GM06990 (cell line): ENCODE data around the gene UBE2G1.

Experiments used
- DNase-seq: peaks from one replicate; pipeline ENCODE4 v3.0.0-alpha.2; 2011; ENCODE audit not compliant: insufficient read length; ENCODE audit errors: extremely low read depth
- H3K27me3 ChIP-seq: replicated peaks from 2 replicates; pipeline ENCODE4 v1.6.0; 2011; ENCODE audit warnings: low read length; ENCODE audit not compliant: control insufficient read depth, insufficient read depth
- H3K36me3 ChIP-seq: 2 replicates; pipeline ENCODE4 v1.5.1; 2011; ENCODE audit warnings: low read length; ENCODE audit not compliant: control insufficient read depth, insufficient read depth
- H3K4me3 ChIP-seq: replicated peaks from 2 replicates; pipeline ENCODE4 v1.5.1; 2011; ENCODE audit warnings: low read depth, mild to moderate bottlenecking, control low read depth, low read length
- TF ChIP-seq, protein P1 (sequence below): IDR thresholded peaks from 2 replicates; pipeline ENCODE4 v1.5.1; 2011; ENCODE audit warnings: low read length, control low read depth, mild to moderate bottlenecking, inconsistent platforms; ENCODE audit not compliant: insufficient read depth, poor library complexity, severe bottlenecking

The UBE2G1 gene

DNA sequence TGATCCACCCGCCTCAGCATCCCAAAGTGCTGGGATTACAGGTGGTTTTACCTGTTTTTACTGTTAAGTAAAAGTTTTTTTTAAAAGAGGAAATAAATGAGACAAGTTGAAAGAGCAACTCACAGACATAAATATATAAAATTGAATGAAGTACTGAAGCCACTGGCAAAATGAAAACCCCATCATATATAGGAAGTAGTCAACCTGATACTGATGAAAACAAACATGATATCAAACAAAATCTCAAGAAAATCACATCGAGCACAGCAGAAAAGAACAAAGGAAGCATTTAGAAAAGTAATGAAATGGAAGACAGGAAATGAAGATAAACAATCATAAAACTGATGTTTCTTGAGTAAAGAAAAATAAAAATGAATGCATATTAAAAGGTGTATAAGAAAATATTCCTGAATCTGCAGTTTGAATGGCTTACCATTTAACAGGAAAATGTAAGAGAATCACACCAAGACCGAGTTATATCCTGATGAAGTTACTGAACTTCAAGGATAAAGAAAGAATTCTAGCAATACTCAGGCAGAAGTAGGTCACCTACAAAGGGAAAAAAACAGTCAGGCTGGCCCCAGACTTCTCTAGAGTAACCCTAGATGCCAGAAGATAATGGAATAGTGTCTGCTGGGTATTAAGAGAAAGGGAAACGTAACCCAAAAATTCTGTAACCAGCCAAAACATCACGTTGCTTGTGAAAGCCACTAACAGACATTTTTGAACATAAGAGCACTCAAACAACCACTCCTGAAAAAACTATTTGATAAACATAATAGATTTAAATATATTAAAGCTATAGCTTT, 31.5 kb downstream of the UBE2G1 start:
- H3K4me3 ChIP-seq, result no peak overlapping the region
- no peaks in the 10 kb centered on the region for H3K27me3 ChIP-seq
- TF ChIP-seq, protein P1, sequence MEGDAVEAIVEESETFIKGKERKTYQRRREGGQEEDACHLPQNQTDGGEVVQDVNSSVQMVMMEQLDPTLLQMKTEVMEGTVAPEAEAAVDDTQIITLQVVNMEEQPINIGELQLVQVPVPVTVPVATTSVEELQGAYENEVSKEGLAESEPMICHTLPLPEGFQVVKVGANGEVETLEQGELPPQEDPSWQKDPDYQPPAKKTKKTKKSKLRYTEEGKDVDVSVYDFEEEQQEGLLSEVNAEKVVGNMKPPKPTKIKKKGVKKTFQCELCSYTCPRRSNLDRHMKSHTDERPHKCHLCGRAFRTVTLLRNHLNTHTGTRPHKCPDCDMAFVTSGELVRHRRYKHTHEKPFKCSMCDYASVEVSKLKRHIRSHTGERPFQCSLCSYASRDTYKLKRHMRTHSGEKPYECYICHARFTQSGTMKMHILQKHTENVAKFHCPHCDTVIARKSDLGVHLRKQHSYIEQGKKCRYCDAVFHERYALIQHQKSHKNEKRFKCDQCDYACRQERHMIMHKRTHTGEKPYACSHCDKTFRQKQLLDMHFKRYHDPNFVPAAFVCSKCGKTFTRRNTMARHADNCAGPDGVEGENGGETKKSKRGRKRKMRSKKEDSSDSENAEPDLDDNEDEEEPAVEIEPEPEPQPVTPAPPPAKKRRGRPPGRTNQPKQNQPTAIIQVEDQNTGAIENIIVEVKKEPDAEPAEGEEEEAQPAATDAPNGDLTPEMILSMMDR, result no peak
- no peak for DNase-seq
- no peaks in the 10 kb centered on the region; the same call in 1 of the 2 replicates for H3K36me3 ChIP-seq

DNA sequence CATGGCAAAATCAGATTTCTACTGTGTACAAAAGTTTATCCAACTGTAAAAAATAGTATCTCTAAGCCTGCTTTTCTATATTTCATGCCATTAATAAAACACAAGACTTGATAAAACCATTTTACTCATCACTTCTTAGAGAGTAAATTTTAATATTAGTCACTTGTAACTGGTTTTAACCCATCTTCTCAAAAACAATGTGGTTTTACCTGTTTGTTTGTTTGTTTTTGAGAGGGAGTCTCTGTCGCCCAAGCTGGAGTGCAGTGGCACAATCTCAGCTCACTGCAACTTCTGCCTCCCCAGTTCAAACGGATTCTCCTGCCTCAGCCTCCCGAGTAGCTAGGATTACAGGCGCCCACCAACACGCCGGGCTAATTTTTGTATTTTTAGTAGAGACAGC, 32.1 kb downstream of the UBE2G1 start:
- TF ChIP-seq, protein P1, result no peak
- no peaks in the 10 kb centered on the region for H3K36me3 ChIP-seq
- H3K4me3 ChIP-seq, result no peak overlapping the region
- DNase-seq, result no peak
- H3K27me3 ChIP-seq, result no peaks in the 10 kb centered on the region

DNA sequence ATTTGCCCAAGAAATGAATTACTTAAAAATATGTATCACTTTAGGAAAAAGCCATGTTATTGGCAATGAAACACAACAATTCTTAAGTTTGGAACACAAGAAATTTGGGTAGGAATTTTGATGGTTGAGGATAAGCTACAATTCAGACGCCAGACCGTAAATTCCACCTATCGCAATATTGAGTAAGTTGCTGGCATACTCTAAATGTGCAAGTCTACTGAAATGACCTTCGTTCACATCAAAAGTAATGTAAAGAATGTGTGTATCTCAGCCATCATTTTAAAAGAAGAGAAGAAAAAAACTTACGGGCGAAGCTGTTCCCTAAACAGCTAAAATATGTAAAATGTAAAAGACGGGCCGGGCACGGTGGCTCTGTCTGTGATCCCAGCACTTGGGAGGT, 33.4 kb downstream of the UBE2G1 start:
- TF ChIP-seq, protein P1, result no peak
- no peak for DNase-seq
- no peaks in the 10 kb centered on the region for H3K36me3 ChIP-seq
- H3K27me3 ChIP-seq, result no peaks in the 10 kb centered on the region
- no peak overlapping the region for H3K4me3 ChIP-seq

DNA sequence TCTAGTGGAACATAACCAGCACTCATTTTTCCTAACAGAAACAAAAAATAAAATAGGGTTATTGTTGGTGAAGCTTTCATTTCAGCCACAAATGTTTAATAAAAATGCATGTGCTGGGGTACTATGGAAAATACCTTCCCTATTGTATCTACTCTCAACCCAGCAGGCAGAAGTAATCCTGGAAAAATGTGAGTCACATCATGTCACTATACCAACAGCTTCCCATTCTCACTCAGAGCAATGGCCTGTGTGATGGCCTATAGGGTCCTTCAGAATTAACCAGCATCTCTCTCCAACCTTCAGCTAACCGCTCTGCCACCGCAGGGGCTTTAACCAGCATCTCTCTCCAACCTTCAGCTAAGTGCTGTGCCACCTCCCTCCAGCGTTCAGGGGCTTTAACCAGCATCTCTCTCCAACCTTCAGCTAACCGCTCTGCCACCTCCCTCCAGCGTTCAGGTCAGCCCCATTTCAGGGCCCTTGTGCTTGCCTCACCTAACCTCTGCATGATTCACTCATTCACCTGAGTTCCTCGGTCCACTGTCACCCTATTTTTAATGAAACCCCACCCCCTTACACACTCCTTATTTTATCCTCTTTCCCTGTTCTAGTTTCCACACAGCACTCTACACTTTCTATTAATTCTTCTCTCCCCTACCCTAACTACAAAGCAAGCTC, 34.0 kb downstream of the UBE2G1 start:
- no peaks in the 10 kb centered on the region for H3K36me3 ChIP-seq
- H3K4me3 ChIP-seq, result no peak overlapping the region
- TF ChIP-seq, protein P1, result no peak
- no peaks in the 10 kb centered on the region for H3K27me3 ChIP-seq
- DNase-seq, result no peak

DNA sequence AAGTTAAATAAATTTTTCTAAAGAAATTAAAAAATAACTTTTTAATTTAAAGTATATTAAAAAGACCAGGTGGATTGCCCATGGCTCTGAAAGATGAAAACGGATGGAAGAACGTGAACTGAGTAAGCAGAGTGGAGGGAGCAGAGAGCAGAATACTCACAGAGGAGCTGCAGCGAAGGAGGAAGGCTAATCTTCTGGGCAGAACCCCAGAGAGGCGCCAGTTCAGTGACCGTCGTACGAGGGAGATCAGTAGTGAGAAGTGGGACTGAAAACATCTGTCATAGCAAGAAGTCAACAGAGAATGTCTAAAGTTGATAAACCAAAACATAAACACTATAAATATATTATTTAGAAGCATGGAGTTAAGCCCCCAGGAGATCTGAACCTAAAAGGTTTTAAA, 34.9 kb downstream of the UBE2G1 start:
- no peaks in the 10 kb centered on the region for H3K27me3 ChIP-seq
- TF ChIP-seq, protein P1, result no peak
- no peak overlapping the region for H3K4me3 ChIP-seq
- no peak for DNase-seq
- H3K36me3 ChIP-seq, result no peaks in the 10 kb centered on the region
